ENCODE measurements around the gene HUS1.
A peak's percentile ranks its signal among the peaks of the same experiment; 100 is the strongest.

HUS1 gene

DNA sequence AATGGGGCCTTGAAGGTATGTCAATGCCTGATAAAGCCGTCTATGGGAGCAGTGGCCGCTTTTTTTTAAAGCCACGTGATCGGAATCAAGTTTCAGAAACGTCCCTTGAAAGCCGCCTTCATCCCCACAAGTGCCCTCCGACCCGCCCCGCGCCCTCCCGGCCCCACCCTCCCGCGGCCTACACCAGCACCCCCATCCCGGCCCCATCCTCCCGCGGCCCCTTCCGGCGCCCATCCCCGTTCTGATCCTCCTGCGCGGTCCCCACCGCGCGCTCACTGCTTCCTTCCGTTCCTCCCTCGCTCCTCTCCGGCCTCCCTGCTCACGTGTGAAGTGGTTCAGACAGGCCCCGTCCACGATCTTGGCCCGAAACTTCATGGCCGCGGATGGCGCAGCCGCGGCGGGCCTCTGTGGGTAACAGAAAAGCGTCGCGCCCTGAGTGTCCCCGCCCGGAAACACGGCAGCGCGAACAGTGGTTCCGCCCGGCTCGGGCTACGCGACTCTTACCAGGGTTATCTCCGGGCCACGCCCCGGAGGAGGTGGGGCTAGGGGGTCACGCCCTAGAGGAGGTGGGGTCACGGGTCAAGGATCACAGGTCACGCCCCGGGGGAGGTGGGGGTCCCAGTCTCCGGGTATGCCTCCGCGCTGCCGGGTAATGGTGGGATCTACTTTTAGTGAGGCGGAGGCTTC, at the start of gene HUS1:
HUS1 (minus strand) TSS at position 471 of the 687 bp plus-strand sequence; CDS start at position 375, 96 bp downstream.
- no peak for TF ChIP-seq CTCF (IDR thresholded peaks at IDR 0.05; ENCODE audit: borderline replicate concordance, insufficient read depth, low read depth, low read length)
- peak within 1 kb of the TSS; percentile 59 for H3K4me3 ChIP-seq (ENCODE audit: low read depth, low read length)

DNA sequence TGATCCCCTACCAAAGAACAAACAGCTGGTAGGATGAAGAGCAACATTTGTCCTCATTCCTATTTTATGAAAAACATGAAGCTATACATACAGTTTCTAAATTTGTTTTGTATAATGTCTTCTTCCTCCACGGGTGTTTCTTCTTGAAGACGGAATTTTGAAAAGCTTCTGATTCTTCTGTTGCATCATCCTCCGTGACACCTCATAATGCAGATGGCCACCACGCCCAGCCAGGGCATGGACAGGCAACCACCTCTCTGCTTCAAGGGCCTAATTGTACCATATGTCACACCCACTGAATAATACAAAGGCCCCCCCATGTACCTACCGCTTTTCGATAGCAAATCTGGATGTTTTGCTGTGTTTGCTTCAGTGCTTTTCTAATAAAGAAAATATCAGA, 49.5 kb upstream of the HUS1 start, which contains the start of gene SUN3:
SUN3 (minus strand) TSS at position 170 of the 400 bp plus-strand sequence; CDS start at position 1, 169 bp downstream.
- no peak for TF ChIP-seq CTCF (IDR thresholded peaks at IDR 0.05; ENCODE audit: borderline replicate concordance, insufficient read depth, low read depth, low read length)
- no peak within 1 kb of the TSS for H3K4me3 ChIP-seq (ENCODE audit: low read depth, low read length)

DNA sequence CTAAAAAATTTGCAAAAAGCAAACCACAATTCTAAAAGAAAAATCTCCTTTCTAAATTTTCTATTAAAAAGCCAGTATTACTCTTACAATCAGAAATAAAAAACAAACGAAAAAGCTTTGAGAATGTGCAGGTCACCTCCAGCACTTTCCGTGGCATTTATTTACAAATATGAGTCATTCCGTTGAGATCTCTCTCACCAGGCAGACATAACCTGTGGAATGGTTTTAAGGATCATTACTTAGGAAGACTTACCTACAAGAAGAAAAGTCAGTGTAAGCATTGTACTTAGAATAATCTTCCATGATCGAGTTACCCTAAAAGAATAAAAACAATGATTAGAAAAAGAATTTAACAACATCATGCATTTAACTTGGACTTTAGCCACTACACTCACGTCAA, 46.2 kb upstream of the HUS1 start:
- H3K4me3 ChIP-seq (ENCODE audit: low read depth, low read length) = no peak overlapping the region
- TF ChIP-seq CTCF (IDR thresholded peaks at IDR 0.05; ENCODE audit: borderline replicate concordance, insufficient read depth, low read depth, low read length) = no peak

DNA sequence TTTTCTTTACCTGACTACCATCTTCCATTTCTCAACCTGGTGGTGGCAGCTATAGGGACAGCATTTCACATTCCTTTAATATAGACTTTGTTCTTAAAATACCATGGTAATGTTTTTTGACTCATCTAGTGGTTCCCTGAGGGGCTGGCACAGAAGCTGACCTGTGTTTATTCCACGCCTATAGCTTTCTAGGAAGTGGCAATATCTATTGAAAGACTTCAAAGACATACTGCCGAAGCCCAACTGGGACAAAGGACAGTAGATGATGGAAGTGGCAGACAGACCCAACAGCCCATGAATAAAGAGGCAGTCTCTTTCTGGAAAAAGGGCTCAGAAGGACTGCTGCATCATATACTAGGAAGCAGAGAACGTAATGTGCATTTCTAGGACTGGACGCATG, 38.3 kb upstream of the HUS1 start:
- H3K4me3 ChIP-seq (ENCODE audit: low read depth, low read length) = no peak overlapping the region
- no peak for TF ChIP-seq CTCF (IDR thresholded peaks at IDR 0.05; ENCODE audit: borderline replicate concordance, insufficient read depth, low read depth, low read length)

DNA sequence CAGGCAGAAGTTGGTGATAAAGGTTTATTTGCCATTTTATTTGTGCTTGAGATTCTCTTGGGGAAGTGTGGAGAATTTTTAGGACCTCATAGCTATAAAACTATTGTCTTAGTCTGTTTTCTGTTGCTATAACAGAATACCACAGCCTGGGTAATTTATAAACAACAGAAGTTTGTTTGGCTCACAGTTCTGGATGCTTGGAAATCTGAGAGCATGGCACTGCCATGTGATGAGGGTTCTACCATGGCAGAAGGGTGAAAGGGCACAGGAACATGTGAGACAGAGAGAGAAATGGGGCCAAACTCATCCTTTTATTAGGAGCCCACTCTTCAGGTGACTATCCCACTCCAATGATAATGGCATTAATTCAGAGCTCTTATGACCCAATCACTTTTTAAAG, 37.2 kb upstream of the HUS1 start:
- no peak for TF ChIP-seq CTCF (IDR thresholded peaks at IDR 0.05; ENCODE audit: borderline replicate concordance, insufficient read depth, low read depth, low read length)
- no peak overlapping the region for H3K4me3 ChIP-seq (ENCODE audit: low read depth, low read length)

DNA sequence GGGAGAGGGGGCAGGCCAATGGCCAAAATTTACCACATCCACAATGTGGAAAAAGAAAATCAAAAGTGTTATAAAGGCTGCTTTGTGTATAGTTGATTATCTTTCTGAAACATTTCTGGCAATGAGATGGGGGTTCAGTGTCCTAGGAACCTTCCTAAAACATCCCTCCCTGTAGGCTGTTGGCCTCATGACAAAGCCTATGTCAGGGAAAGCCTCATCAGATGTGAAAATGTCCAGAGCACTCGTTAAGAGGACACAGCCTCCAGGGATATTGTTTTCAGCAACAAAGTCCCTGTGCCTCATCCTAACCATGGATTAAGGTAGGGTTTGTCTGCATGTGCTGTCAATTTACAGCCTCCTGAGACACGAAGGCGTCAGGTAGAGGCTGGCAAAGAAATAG, 32.5 kb upstream of the HUS1 start:
- no peak for TF ChIP-seq CTCF (IDR thresholded peaks at IDR 0.05; ENCODE audit: borderline replicate concordance, insufficient read depth, low read depth, low read length)
- no peak overlapping the region for H3K4me3 ChIP-seq (ENCODE audit: low read depth, low read length)

- no peak overlapping the region for H3K4me3 ChIP-seq (ENCODE audit: low read depth, low read length)
- no peak for TF ChIP-seq CTCF (IDR thresholded peaks at IDR 0.05; ENCODE audit: borderline replicate concordance, insufficient read depth, low read depth, low read length)
Observed at GRCh38 chr7:48011323-48011722, 31.9 kb upstream of the HUS1 start.
